ENCODE data around the gene NEK1. TPM values are rescaled to one million over a fixed set of nuclear protein-coding genes. Genes with fewer than 3 reads are reported as not detected.

Gene NEK1
- total RNA-seq = 15.5 TPM
- long read RNA-seq, full-length matches to known transcripts = 4 of 14 reads
- long read RNA-seq, partial matches to known transcripts = 6 of 14 reads
- long read RNA-seq, other reads (novel, unspliced or antisense) = 4 of 14 reads

- DNase-seq = peak; percentile 92
- peak within 1 kb of the TSS; percentile 98 for H3K27ac ChIP-seq (replicated peaks)
- intact Hi-C loops (cut with micrococcal nuclease) = loop anchor here (10.0 kb wide), 1 partner anchor 413 kb away; the partner anchor contains the start of gene MFAP3L
- peak within 1 kb of the TSS; percentile 90 for H3K4me3 ChIP-seq
- H3K36me3 ChIP-seq = peaks cover 4% of the 10 kb centered on the region
- no peaks in the 10 kb centered on the region for H3K9me3 ChIP-seq (replicated peaks)
- H3K4me1 ChIP-seq = peaks cover 38% of the 10 kb centered on the region
- H3K27me3 ChIP-seq (ENCODE audit: low read depth) = no peaks in the 10 kb centered on the region
- TF ChIP-seq, protein P1, sequence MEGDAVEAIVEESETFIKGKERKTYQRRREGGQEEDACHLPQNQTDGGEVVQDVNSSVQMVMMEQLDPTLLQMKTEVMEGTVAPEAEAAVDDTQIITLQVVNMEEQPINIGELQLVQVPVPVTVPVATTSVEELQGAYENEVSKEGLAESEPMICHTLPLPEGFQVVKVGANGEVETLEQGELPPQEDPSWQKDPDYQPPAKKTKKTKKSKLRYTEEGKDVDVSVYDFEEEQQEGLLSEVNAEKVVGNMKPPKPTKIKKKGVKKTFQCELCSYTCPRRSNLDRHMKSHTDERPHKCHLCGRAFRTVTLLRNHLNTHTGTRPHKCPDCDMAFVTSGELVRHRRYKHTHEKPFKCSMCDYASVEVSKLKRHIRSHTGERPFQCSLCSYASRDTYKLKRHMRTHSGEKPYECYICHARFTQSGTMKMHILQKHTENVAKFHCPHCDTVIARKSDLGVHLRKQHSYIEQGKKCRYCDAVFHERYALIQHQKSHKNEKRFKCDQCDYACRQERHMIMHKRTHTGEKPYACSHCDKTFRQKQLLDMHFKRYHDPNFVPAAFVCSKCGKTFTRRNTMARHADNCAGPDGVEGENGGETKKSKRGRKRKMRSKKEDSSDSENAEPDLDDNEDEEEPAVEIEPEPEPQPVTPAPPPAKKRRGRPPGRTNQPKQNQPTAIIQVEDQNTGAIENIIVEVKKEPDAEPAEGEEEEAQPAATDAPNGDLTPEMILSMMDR (IDR thresholded peaks at IDR 0.05; ENCODE audit: borderline replicate concordance) = no peak
Observed at GRCh38 chr4:169611991-169612870, at the start of gene NEK1. Gene NEK1 (minus strand): TSS chr4:169612583. CDS start chr4:169602630, 9,953 bp downstream.

DNA sequence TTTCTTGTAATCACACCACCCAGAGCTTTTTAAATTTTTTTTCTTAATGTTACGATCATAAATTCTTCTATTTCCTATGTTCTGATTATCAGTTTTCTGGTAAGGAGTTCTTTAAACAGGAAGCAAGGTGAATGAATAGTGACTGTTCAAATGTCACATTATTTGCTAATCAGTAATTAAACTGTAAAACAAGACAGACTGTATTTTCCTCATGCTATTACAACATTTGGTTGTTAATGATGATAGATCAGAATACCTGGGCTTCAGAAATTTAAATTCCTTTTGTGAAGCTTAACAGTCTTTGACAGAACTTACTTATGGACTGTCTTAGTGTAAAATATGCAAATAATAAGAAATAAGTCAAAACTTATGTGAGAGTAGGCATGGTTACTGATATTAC lies 49.4 kb upstream of the NEK1 start:
- DNase-seq = no peak
- peaks cover 63% of the 10 kb centered on the region for H3K4me1 ChIP-seq
- H3K9me3 ChIP-seq (replicated peaks) = peaks cover 3% of the 10 kb centered on the region
- peak overlapping the region; percentile 63 for H3K4me3 ChIP-seq
- no peaks in the 10 kb centered on the region for H3K27me3 ChIP-seq (ENCODE audit: low read depth)
- TF ChIP-seq, protein P1 (IDR thresholded peaks at IDR 0.05; ENCODE audit: borderline replicate concordance) = no peak
- intact Hi-C loops (cut with micrococcal nuclease) = no loop called here
- peak overlapping the region; percentile 88 for H3K27ac ChIP-seq (replicated peaks)
- H3K36me3 ChIP-seq = no peaks in the 10 kb centered on the region

- H3K4me1 ChIP-seq = peaks cover 71% of the 10 kb centered on the region
- peak overlapping the region; percentile 88 for H3K27ac ChIP-seq (replicated peaks)
- no peaks in the 10 kb centered on the region for H3K36me3 ChIP-seq
- intact Hi-C loops (cut with micrococcal nuclease) = no loop called here
- H3K27me3 ChIP-seq (ENCODE audit: low read depth) = no peaks in the 10 kb centered on the region
- TF ChIP-seq, protein P1 (IDR thresholded peaks at IDR 0.05; ENCODE audit: borderline replicate concordance) = no peak
- DNase-seq = no peak
- peak overlapping the region; percentile 63 for H3K4me3 ChIP-seq
- H3K9me3 ChIP-seq (replicated peaks) = no peaks in the 10 kb centered on the region
Observed at GRCh38 chr4:169660929-169661328, 48.5 kb upstream of the NEK1 start.

GRCh38 chr4:169659716-169660670 lies 47.6 kb upstream of the NEK1 start:
- Histone ChIP-seq H3K27ac (replicated peaks) (peak overlapping the region; percentile 88), H3K4me3 (peak overlapping the region; percentile 63), H3K36me3 (no peaks in the 10 kb centered on the region), H3K9me3 (replicated peaks) (no peaks in the 10 kb centered on the region), H3K4me1 (peaks cover 62% of the 10 kb centered on the region), H3K27me3 (ENCODE audit: low read depth) (no peaks in the 10 kb centered on the region)
- intact Hi-C loops (cut with micrococcal nuclease) = loop anchor here (5.0 kb wide), 1 partner anchor 38 kb away; the partner anchor contains the start of gene CLCN3
- no peak for DNase-seq
- TF ChIP-seq, protein P1 (IDR thresholded peaks at IDR 0.05; ENCODE audit: borderline replicate concordance) = no peak

All from left ventricle myocardium inferior (tissue), 1 donor.